GM18519 (cell line): Measurements from ENCODE around the gene FYB2.

ENCODE experiments used
- ATAC-seq: cut with Tn5 transposase; IDR thresholded peaks from one replicate; pipeline ENCODE4 v1.9.1; 2021; ENCODE audit warnings: mild to moderate bottlenecking, moderate library complexity; ENCODE audit not compliant: unreplicated experiment, low FRiP score

Gene FYB2

DNA sequence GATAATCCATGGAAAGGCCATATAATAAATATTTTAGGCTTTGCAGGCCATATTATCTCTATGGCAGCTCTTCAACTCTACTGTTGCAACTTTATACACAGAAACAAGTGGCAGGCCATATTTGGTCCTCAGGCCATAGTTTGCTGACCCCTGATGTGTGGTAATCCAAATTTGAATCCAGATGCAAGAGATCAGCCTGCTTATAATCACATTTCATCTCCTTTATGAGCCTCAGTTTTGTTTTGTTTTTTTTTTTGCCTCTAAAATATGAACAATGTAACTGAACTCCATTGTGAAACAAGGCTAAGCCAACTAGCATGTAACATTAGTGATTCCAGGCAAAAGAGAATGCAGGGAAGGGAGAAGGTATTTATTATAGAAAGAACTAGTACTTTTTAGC, 92.5 kb downstream of the FYB2 start:
- ATAC-seq, result no peak

GRCh38 chr1:56719171-56719570, 100.0 kb downstream of the FYB2 start:
- ATAC-seq, result no peak

DNA sequence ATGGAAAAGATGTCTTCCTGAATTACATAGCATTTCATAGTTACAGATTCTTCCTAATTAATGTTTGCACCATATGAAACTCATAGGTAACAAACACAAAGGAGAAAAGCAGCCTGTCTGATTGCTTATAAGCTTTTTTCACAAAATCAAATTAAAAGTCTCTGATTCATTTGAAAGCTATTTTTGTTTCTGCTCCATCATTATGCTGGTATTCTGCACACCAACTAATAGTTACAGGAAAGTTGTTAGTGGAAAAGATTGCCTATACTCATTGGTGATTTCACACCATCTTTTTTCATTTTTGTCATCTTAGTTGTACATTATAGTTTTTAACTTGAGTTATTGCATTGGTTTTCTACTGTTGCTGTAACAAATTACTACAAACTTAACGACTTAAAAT, 104.0 kb downstream of the FYB2 start:
- no peak for ATAC-seq

DNA sequence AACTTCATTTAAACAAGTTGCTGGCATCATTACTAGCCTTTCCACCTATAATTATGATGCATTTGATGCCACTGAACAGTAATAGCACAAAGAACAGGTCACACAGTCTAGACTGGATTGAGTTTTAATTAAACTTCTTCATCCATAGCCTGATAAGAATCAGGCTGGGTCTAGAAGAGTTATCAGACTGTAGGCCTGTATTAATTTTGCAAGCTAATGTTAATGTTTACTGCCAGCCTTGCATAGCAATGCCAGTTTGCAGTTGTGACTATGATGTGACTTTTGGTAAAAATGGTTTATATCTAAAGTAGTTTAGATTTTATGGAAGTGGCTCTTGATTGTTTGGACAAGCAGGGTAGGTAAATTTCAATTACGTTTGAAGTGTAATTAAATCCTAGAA, 106.1 kb downstream of the FYB2 start:
- no peak for ATAC-seq

DNA sequence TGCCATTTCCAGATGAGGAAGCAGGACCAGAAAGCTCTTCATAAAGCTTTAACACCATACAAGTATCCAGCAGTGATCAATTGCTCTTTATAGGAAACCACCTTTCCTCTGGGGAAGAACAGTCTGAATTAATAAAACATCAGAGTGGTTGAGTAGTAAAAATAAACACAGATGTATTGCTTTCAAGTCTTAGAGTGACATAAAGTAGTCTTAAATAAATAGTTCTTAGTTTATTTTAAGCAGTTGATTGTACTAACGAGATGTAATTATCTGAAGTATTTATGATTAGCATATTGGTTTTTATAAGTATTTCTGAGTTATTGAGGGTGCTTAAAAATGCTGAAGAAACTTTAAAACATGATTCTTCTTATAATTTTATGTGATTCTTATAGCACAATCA, 107.1 kb downstream of the FYB2 start:
- no peak for ATAC-seq

DNA sequence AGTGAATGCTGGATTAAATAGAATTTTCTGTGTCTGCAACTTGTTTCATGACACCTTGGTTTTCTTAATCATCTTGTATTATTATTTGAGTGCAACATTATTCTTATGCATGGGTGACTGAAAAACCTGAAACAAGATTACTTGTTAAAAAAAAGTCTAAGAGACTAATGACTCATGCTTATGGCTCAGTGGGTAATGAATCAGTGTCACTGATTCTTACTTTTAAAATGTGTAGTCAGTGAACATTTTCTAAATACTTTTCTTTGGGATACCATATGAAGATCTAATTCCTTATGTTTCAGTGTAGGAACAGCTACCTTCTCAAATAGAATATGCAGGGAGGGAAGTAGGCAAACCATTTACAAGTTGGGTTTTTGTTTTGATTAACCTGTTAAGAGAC, 108.6 kb downstream of the FYB2 start:
- ATAC-seq, result no peak

- no peak for ATAC-seq
These were observed 109.2 kb downstream of the FYB2 start for GRCh38 chr1:56709995-56710394.

- peak; percentile 72 for ATAC-seq
These were observed 109.8 kb downstream of the FYB2 start for GRCh38 chr1:56709269-56709880.

GRCh38 chr1:56707379-56707778, 111.8 kb downstream of the FYB2 start:
- no peak for ATAC-seq

DNA sequence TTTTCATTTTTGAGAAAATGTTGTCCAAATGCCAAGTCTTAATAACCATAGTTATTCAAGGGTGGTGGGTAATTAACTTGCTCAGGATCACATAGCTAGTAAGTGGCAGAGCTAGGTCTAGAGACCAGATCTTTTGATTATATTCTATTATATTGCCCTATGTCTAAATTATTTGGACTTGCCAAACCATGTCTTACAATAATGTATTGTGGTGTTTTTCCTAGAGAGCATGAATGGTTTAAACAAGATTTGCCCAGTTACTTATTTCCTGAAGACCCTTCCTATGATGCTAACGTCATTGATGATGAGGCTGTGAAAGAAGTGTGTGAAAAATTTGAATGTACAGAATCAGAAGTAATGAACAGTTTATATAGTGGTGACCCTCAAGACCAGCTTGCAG, 115.5 kb downstream of the FYB2 start:
- ATAC-seq, result no peak

DNA sequence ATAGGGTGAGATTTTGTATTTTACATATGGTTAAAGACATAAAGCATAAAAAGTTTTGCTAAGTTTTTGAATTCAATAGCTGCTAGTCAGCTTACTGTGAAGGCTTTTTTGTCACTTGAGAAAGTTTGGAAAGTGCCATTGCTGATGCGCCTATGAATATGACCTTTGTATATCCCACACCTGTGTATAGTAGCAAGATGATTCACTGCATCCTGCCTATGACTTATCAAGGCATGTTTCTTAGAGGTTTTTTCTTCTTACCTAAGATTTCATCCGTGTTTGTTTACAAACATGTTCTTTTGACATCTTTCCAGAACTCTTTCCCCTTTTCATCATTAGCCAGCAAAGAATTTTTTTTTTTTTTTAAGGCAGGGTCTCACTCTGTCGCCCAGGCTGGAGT, 122.5 kb downstream of the FYB2 start:
- ATAC-seq, result no peak

GRCh38 chr1:56688522-56689026, 130.6 kb downstream of the FYB2 start:
- ATAC-seq, result no peak

GRCh38 chr1:56686169-56686568, 133.0 kb downstream of the FYB2 start:
- no peak for ATAC-seq

DNA sequence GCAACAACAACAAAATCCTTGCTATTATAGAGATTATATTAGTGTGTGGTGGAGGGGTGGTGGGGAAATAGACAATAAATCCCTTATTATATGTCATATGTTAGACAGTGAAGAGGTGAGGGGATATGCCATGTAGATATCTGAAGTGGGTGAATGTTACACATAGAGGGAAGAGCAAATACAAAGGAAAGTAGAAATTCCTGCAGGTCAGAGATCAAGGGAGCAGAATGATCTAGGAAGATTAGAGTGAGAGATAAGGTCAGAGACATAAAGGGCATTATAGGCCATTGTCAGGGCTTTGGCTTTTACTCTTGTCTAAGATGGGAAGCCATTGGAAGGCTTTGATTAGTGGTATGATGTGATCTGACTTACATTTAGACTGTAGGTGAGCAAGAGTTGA, 135.6 kb downstream of the FYB2 start:
- no peak for ATAC-seq

DNA sequence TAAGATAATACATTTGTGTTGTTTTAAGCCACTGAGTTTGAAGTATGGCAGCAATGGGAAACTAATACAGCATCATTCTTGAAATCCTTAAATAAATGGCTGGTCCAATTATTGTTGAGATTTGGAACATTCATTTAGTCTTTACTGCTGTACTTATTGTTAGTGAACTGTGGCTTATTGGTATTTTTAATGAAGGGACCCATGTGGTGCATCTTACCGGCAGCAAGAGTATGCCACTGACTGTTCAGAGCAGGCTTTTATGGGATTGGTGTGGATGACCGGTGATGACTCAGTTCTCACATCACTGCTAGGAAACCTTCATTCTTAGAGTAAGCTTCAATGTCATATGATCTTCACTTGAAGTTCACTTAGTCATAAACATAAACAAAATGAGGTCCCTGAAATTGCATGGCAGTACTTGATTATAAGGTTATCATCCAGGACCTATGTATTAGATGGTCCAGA, 142.6 kb downstream of the FYB2 start:
- no peak for ATAC-seq

GRCh38 chr1:56675763-56676162, 143.4 kb downstream of the FYB2 start:
- ATAC-seq, result no peak

- no peak for ATAC-seq
These were observed 146.6 kb downstream of the FYB2 start for GRCh38 chr1:56672579-56672978.

DNA sequence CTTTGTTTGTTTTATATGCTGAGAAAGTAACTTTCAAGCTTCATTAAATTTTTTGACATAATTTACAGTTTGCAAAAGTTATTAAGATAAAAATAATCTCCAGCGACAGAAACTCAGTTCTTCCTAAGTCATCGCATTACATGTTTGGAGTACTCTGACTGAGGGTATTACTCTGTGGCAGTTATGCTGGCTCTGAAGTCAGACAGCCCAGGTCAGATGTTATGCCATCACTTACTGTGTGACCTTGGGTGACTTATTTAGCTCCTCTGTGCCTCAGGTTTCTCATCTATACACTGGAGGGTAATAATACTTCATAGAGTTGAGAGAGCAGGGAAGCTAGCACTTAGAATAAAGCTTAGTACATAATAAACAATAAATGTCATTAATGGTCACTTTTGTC, 147.7 kb downstream of the FYB2 start:
- no peak for ATAC-seq

DNA sequence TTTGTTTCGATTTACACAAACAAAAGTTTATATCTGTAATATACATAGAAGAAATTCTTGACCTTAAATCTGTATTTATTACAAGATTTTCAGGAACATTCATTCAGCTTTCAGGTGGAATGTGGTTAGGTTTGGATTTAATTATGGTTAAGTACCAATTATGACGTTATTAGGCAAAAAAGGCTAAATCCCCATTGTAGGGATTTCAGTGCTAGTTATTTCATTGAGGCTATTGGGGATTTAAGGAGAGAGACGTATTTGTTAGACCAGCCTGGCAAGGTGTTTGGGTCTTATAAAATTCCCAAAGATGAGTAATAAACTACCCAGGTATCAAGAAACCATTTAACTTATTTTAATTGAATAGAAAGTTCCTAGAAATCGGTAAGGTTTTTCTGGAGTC, 148.1 kb downstream of the FYB2 start:
- no peak for ATAC-seq

GRCh38 chr1:56670350-56670749, 148.9 kb downstream of the FYB2 start:
- ATAC-seq, result no peak
